ENCODE results near the gene CNTLN.

DNA sequence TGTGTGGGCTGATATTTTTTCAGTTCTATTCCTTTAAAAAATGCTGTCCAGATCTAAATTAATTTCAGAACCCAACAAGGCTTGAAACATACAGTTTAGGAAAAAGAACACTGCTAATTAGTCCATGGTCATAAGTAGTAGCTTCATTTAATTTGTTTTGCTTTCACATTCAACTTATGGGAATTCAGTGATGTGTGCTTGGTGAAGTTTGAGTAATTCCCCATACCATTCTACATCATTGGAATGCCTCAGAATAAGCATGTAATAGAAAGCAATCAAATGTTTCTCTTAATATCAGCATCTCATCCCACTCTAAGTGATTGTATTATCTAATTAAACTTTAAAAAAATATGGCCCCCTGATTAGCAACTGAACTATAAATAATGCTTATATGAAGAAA lies 2.7 kb downstream of the CNTLN start:
- TF ChIP-seq BHLHE40 (IDR thresholded peaks at IDR 0.05; ENCODE audit: low read depth, low read length) = no peak
- TF ChIP-seq POLR2AphosphoS2 (conservative IDR thresholded peaks at IDR 0.05; ENCODE audit: low read length) = no peak
- TF ChIP-seq ZSCAN20 (CRISPR knock-in tag; IDR thresholded peaks at IDR 0.05) = no peak
- TF ChIP-seq, protein P1, sequence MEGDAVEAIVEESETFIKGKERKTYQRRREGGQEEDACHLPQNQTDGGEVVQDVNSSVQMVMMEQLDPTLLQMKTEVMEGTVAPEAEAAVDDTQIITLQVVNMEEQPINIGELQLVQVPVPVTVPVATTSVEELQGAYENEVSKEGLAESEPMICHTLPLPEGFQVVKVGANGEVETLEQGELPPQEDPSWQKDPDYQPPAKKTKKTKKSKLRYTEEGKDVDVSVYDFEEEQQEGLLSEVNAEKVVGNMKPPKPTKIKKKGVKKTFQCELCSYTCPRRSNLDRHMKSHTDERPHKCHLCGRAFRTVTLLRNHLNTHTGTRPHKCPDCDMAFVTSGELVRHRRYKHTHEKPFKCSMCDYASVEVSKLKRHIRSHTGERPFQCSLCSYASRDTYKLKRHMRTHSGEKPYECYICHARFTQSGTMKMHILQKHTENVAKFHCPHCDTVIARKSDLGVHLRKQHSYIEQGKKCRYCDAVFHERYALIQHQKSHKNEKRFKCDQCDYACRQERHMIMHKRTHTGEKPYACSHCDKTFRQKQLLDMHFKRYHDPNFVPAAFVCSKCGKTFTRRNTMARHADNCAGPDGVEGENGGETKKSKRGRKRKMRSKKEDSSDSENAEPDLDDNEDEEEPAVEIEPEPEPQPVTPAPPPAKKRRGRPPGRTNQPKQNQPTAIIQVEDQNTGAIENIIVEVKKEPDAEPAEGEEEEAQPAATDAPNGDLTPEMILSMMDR (IDR thresholded peaks at IDR 0.05) = no peak
- no peak for TF ChIP-seq RAD21 (conservative IDR thresholded peaks at IDR 0.05 in 1 of 2, IDR thresholded peaks at IDR 0.05 in 1 of 2)
- no peak for TF ChIP-seq POLR2A (IDR thresholded peaks at IDR 0.05; ENCODE audit: low read length)
- no peak for TF ChIP-seq CEBPB (IDR thresholded peaks at IDR 0.05)
- no peak for TF ChIP-seq SMC3 (IDR thresholded peaks at IDR 0.05)
- TF ChIP-seq, protein P2, sequence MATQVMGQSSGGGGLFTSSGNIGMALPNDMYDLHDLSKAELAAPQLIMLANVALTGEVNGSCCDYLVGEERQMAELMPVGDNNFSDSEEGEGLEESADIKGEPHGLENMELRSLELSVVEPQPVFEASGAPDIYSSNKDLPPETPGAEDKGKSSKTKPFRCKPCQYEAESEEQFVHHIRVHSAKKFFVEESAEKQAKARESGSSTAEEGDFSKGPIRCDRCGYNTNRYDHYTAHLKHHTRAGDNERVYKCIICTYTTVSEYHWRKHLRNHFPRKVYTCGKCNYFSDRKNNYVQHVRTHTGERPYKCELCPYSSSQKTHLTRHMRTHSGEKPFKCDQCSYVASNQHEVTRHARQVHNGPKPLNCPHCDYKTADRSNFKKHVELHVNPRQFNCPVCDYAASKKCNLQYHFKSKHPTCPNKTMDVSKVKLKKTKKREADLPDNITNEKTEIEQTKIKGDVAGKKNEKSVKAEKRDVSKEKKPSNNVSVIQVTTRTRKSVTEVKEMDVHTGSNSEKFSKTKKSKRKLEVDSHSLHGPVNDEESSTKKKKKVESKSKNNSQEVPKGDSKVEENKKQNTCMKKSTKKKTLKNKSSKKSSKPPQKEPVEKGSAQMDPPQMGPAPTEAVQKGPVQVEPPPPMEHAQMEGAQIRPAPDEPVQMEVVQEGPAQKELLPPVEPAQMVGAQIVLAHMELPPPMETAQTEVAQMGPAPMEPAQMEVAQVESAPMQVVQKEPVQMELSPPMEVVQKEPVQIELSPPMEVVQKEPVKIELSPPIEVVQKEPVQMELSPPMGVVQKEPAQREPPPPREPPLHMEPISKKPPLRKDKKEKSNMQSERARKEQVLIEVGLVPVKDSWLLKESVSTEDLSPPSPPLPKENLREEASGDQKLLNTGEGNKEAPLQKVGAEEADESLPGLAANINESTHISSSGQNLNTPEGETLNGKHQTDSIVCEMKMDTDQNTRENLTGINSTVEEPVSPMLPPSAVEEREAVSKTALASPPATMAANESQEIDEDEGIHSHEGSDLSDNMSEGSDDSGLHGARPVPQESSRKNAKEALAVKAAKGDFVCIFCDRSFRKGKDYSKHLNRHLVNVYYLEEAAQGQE (IDR thresholded peaks at IDR 0.05) = no peak
- TF ChIP-seq JUNB (IDR thresholded peaks at IDR 0.05) = no peak
- TF ChIP-seq EHF (CRISPR knock-in tag; IDR thresholded peaks at IDR 0.05) = no peak
- TF ChIP-seq, protein P3, sequence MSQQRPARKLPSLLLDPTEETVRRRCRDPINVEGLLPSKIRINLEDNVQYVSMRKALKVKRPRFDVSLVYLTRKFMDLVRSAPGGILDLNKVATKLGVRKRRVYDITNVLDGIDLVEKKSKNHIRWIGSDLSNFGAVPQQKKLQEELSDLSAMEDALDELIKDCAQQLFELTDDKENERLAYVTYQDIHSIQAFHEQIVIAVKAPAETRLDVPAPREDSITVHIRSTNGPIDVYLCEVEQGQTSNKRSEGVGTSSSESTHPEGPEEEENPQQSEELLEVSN (IDR thresholded peaks at IDR 0.05; ENCODE audit: borderline replicate concordance, low read depth) = no peak
- TF ChIP-seq KDM1A (IDR thresholded peaks at IDR 0.05; ENCODE audit: low read depth) = no peak
